Measurements from ENCODE around the gene UBE2QL1.
A peak's percentile ranks its signal among the peaks of the same experiment; 100 is the strongest.

UBE2QL1 gene

DNA sequence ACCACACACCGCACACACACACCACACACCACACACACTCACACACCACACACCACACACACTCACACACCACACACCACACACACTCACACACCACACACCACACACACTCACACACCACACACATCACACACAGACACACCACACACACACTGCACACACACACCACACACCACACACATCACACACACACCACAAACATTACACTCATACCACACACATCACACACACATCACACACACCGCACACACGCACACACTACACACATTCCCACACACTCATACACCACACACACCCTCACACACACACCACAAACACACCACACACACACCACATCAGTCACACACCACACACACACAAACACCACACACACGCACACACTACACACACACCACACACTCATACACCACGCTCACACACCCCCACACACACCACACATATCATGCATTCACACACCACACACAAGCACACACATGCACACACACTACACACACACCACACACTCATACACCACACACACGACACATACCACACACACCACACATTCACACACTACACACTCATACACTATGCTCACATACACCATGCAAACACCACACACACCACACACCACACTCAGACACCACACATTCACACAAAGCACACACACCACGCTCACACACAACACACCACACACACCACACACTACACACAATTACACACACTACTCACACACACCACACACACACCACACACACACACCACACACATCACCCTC is 1.1 kb upstream of the UBE2QL1 start (continued):
- TF ChIP-seq, protein P1, sequence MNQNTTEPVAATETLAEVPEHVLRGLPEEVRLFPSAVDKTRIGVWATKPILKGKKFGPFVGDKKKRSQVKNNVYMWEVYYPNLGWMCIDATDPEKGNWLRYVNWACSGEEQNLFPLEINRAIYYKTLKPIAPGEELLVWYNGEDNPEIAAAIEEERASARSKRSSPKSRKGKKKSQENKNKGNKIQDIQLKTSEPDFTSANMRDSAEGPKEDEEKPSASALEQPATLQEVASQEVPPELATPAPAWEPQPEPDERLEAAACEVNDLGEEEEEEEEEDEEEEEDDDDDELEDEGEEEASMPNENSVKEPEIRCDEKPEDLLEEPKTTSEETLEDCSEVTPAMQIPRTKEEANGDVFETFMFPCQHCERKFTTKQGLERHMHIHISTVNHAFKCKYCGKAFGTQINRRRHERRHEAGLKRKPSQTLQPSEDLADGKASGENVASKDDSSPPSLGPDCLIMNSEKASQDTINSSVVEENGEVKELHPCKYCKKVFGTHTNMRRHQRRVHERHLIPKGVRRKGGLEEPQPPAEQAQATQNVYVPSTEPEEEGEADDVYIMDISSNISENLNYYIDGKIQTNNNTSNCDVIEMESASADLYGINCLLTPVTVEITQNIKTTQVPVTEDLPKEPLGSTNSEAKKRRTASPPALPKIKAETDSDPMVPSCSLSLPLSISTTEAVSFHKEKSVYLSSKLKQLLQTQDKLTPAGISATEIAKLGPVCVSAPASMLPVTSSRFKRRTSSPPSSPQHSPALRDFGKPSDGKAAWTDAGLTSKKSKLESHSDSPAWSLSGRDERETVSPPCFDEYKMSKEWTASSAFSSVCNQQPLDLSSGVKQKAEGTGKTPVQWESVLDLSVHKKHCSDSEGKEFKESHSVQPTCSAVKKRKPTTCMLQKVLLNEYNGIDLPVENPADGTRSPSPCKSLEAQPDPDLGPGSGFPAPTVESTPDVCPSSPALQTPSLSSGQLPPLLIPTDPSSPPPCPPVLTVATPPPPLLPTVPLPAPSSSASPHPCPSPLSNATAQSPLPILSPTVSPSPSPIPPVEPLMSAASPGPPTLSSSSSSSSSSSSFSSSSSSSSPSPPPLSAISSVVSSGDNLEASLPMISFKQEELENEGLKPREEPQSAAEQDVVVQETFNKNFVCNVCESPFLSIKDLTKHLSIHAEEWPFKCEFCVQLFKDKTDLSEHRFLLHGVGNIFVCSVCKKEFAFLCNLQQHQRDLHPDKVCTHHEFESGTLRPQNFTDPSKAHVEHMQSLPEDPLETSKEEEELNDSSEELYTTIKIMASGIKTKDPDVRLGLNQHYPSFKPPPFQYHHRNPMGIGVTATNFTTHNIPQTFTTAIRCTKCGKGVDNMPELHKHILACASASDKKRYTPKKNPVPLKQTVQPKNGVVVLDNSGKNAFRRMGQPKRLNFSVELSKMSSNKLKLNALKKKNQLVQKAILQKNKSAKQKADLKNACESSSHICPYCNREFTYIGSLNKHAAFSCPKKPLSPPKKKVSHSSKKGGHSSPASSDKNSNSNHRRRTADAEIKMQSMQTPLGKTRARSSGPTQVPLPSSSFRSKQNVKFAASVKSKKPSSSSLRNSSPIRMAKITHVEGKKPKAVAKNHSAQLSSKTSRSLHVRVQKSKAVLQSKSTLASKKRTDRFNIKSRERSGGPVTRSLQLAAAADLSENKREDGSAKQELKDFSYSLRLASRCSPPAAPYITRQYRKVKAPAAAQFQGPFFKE (tag by site-specific recombination; IDR thresholded peaks at IDR 0.05; ENCODE audit: borderline replicate concordance) = no peak
- TF ChIP-seq, protein P2, sequence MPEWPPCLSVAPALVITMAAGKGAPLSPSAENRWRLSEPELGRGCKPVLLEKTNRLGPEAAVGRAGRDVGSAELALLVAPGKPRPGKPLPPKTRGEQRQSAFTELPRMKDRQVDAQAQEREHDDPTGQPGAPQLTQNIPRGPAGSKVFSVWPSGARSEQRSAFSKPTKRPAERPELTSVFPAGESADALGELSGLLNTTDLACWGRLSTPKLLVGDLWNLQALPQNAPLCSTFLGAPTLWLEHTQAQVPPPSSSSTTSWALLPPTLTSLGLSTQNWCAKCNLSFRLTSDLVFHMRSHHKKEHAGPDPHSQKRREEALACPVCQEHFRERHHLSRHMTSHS (tag by site-specific recombination; IDR thresholded peaks at IDR 0.05) = peak; percentile 66; the same call in 1 of the 2 replicates
- TF ChIP-seq, protein P3, sequence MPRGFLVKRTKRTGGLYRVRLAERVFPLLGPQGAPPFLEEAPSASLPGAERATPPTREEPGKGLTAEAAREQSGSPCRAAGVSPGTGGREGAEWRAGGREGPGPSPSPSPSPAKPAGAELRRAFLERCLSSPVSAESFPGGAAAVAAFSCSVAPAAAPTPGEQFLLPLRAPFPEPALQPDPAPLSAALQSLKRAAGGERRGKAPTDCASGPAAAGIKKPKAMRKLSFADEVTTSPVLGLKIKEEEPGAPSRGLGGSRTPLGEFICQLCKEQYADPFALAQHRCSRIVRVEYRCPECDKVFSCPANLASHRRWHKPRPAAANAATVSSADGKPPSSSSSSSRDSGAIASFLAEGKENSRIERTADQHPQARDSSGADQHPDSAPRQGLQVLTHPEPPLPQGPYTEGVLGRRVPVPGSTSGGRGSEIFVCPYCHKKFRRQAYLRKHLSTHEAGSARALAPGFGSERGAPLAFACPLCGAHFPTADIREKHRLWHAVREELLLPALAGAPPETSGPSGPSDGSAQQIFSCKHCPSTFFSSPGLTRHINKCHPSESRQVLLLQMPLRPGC (tag by site-specific recombination; IDR thresholded peaks at IDR 0.05) = no peak
- TF ChIP-seq ZNF121 (tag by site-specific recombination; IDR thresholded peaks at IDR 0.05) = peak; percentile 40; the same call in 1 of the 2 replicates
- no peak for TF ChIP-seq ZNF274 (IDR thresholded peaks at IDR 0.05; ENCODE audit: low read length)
- TF ChIP-seq ZNF274 (tag by site-specific recombination; IDR thresholded peaks at IDR 0.05; ENCODE audit: borderline replicate concordance) = peak; percentile 36
- TF ChIP-seq ZNF677 (tag by site-specific recombination; IDR thresholded peaks at IDR 0.05) = no peak
- TF ChIP-seq, protein P4, sequence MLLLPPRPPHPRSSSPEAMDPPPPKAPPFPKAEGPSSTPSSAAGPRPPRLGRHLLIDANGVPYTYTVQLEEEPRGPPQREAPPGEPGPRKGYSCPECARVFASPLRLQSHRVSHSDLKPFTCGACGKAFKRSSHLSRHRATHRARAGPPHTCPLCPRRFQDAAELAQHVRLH (tag by site-specific recombination; IDR thresholded peaks at IDR 0.05) = no peak
- TF ChIP-seq ZNF510 (tag by site-specific recombination; IDR thresholded peaks at IDR 0.05; ENCODE audit: insufficient replicate concordance) = no peak
- TF ChIP-seq, protein P5, sequence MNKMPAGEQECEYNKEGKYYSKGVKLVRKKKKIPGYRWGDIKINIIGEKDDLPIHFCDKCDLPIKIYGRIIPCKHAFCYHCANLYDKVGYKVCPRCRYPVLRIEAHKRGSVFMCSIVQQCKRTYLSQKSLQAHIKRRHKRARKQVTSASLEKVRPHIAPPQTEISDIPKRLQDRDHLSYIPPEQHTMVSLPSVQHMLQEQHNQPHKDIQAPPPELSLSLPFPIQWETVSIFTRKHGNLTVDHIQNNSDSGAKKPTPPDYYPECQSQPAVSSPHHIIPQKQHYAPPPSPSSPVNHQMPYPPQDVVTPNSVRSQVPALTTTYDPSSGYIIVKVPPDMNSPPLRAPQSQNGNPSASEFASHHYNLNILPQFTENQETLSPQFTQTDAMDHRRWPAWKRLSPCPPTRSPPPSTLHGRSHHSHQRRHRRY (tag by site-specific recombination; IDR thresholded peaks at IDR 0.05) = 0 out of 2 replicates have a peak, but pooled peaks have one; percentile 42
- TF ChIP-seq ZNF654 (tag by site-specific recombination; IDR thresholded peaks at IDR 0.05; ENCODE audit: low read depth) = no peak
- TF ChIP-seq, protein P6, sequence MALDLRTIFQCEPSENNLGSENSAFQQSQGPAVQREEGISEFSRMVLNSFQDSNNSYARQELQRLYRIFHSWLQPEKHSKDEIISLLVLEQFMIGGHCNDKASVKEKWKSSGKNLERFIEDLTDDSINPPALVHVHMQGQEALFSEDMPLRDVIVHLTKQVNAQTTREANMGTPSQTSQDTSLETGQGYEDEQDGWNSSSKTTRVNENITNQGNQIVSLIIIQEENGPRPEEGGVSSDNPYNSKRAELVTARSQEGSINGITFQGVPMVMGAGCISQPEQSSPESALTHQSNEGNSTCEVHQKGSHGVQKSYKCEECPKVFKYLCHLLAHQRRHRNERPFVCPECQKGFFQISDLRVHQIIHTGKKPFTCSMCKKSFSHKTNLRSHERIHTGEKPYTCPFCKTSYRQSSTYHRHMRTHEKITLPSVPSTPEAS (tag by site-specific recombination; IDR thresholded peaks at IDR 0.05) = peak; percentile 93
- 0 out of 2 replicates have a peak, but pooled peaks have one; percentile 14 for TF ChIP-seq ZIC2 (tag by site-specific recombination; IDR thresholded peaks at IDR 0.05)
- TF ChIP-seq ZNF2 (tag by site-specific recombination; IDR thresholded peaks at IDR 0.05) = no peak
- TF ChIP-seq ZNF791 (tag by site-specific recombination; IDR thresholded peaks at IDR 0.05) = no peak
- no peak for TF ChIP-seq KLF8 (tag by site-specific recombination; IDR thresholded peaks at IDR 0.05)
- TF ChIP-seq ZNF747 (tag by site-specific recombination; IDR thresholded peaks at IDR 0.05) = no peak; the same call in 1 of the 2 replicates
- no peak for TF ChIP-seq ZNF621 (tag by site-specific recombination; IDR thresholded peaks at IDR 0.05)

All from HEK293 (cell line).